NCI-H1694 treated with DMSO at 0.1 percent for 48 hours (cell line): ENCODE measurements around the gene CISTR.
A peak's percentile ranks its signal among the peaks of the same experiment; 100 is the strongest.
"Not testable (repeated sequence)": the region's sequence is repeated elsewhere in the genome, so short reads cannot be mapped to it uniquely, and the experiment has no call there.

Source experiments
- DNase-seq: peaks from one replicate; lab custom pipeline; 2025; lab: John Stamatoyannopoulos, UW

Gene CISTR

DNA sequence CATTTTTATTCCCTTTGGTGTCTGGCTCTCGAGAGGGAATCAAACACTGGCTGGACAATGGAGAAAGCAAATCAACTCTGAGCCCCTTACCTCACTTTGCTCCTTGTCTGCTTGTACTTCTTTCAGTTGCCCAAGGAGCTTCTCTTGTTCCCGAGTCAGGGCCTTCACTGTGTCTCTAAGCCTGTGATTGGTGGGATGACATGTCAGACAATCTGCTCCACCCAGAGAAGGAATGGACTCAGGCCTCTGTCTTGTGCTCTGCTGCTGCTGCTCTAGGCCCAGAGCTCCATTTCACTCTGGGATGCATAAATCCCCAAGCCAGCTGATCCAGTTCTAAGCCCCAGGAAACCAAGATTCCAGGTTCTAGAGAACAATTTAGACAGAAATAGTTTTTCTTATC lies 32.1 kb downstream of the CISTR start:
- DNase-seq, result no peak

- DNase-seq, result not testable (repeated sequence)
Measured at GRCh38 chr12:53718567-53718966, 33.2 kb downstream of the CISTR start.

DNA sequence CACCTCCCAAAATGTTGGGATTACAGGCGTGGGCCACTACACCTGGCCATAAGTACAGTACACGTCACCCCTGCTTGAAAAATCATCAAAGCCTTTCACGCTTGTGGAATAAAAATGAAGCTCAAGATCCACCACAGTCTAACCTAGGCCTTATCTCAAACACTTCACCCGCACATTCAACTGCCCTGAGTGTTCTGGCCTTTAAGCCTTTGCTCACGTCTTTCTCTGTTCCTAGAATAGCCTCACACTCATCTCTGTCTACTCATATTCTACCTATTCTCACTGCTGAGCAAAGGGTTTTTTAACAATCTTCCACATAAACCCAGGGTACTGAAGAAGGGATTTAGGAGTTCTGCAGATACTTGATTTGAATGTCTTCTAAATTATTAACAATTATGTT lies 34.5 kb downstream of the CISTR start:
- DNase-seq, result no peak

DNA sequence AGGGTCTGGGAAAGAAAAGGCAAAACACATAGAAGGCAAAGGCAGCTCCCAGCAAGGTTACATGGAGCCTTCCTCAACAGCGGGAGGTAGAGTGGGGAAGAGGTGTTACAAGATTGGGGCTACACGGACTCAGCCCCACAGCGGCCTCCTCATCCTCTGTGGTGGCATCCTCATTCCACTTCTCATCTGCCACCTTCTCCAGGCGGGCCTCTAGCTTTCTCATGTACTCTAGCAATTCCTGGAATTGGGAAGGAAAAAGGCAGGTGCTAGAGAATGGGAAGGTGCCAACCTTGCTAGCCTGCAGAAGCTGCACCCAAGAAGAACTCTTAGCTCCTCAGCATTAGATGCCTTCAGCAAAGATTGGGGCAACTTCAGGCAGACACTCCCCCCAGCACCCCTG lies 37.8 kb downstream of the CISTR start:
- no peak for DNase-seq

GRCh38 chr12:53713516-53713915 lies 38.3 kb downstream of the CISTR start:
- no peak for DNase-seq

GRCh38 chr12:53712059-53712643 lies 39.6 kb downstream of the CISTR start:
- peak; percentile 3 for DNase-seq

GRCh38 chr12:53710091-53710490 lies 41.7 kb downstream of the CISTR start:
- no peak for DNase-seq

- no peak for DNase-seq
Measured at GRCh38 chr12:53709671-53710070, 42.1 kb downstream of the CISTR start.

DNA sequence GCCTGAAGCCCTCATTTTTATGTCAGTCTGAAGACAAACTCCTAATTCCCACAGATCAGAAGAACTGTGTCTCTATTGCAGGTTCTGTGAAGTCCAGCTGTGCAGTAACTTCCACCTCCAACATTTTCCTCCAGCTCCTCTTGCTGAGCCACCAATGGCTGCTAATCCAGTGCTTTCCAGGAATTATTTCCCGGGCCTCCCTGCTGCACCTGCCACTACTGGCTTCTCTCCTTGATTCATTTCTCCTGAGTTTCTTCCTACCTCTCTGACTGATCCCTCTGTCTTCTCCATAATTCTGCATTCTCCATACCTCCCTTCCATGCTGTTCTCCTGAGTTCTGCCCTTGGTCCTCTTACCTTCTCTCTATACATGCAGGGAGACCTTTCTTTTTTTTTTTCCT lies 45.7 kb downstream of the CISTR start:
- DNase-seq, result no peak

- no peak for DNase-seq
Measured at GRCh38 chr12:53703756-53704155, 48.0 kb downstream of the CISTR start.

DNA sequence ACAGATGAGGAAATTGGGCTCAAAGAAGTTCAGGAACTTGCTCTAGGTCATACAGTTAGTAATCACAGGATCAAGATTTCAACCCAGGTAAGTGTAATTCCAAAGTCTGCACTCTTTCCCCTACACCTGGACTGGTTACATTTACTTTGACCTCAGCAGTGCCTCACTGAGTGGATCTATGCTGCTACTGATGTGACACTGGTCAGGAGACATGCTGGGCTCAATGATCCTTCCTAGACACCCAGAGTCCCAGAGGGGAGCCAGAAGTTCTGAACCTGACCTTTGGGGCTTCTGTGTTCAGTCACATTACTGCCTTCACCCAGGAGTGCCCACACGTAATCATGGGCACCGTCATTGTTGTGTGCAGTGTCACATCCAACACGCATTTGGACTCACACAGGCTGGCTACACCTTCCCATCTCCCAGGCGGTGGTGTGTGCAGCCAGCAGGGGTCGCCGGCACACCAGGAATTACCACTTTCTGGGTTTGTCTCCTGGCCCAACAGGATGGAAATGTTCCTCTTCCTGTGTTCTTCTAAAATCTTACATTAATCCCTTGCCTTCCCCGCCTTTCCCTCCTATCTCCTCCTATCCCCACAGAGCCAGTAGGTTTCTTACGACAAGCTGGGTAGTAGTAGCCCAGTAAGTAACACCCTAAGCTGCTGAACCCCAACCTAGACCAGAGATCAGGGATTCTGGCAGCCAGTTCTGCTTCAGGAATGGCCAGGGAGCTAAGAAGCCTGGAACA lies 50.1 kb downstream of the CISTR start:
- peak; percentile 63 for DNase-seq

- DNase-seq, result no peak
Measured at GRCh38 chr12:53700567-53700966, 51.2 kb downstream of the CISTR start.

DNA sequence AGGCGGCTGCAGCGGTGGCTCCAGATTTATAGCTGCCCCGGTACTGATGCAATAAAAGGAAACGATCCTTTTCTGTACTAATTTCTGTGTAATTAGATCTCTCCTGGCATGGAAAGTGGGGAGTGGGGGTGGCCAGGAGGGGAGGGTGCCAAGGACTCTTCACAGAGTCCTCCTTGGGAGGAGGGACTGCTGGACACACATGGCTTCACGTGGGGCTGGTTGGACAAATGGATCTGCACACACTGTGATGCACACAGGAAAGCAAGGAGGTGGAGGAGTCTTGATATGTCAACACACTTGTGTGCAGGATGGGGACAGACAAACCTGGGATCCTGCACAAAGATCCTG lies 52.1 kb downstream of the CISTR start:
- no peak for DNase-seq

DNA sequence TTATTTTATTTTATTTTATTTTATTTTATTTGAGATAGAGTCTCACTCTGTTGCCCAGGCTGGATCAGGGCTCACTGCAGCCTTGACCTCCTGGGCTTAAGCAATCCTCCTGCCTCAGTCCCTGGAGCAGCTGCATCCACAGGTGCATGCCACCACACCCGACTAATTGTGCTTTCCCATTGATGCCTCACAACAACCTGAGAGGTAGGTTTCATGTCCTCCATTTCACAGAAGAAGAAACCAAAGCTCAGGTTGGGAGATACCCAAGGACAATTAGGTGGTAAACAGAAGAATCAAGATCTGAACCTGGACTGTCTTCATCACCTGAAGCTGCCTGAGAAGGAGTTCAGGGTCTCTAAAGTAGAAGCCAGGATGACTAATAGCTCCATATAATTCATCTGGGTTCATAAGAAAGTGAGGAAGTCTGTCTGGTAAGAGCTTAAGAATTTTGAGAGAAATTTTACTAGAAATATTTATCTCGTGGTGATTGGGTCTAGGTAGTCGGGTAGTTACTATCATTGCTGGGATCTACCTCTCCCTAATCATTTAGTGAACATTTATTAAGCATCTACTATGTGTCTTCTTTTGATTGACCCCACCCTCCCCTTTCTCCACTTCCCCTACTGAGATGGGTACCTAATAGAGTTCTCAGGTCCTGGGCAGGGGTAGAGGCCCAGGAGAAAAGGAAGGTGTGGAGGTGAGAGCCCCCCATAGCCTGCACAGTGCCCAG lies 52.7 kb downstream of the CISTR start:
- no peak for DNase-seq

DNA sequence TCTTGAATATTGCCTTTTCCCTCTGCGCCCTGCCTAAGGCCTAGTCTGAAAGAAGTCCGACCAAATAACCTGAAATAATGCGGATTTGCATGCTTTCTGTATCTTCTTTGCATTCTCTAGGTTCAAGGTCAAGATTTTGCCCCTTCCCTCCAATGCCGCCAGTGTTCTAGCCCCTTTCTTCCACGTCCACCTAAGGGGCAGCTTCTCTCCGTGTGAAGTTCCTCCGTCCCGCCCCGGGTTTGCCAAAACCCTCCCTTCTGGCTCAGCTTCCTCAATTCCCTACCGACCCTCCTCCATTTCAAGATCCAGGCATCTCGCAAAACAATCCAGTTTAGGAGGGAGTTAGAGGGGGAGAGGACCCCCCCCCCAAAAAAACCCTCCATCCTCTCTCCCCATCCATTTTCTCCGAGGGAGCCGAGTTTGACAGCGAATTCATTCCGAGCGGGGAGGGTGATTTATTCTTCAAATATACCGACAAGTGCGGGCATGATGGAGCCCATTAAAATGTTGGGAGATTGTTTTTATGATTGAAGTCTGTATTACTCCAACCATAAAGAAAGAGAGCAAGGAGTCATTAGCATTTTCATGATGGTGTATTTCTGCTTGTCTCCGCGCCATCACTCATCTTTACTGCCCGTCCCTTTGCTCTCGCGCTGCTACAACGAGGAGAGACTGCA lies 55.0 kb downstream of the CISTR start:
- no peak for DNase-seq
